ENCODE results near the gene KIF27.
"Not testable (repeated sequence)": the region's sequence is repeated elsewhere in the genome, so short reads cannot be mapped to it uniquely, and the experiment has no call there.

KIF27 gene

DNA sequence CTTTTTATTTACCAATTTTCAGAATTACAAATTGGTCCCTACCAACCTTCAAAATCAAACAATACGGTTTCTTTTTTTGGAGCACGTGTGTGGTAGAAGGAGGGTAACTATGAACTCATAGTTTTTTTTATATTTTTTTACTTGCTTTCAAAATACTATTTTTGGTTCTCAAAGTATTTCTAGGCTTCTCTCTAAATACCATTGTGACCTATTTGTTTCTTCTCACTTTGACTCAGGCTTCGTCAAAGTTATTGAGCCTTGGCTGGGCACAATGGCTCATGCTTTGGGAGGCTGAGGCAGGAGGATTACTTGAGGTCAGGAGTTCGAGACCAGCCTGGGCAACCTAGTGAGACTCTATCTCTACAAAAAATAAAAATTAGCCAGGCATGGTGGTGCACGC is 11.6 kb upstream of the KIF27 start:
- Histone ChIP-seq H3K27me3 (ENCODE audit: control insufficient read depth, insufficient read depth, low read length, poor library complexity, severe bottlenecking) (no peaks in the 10 kb centered on the region), H3K4me1 (ENCODE audit: control insufficient read depth, insufficient read depth, low read length) (peaks cover 7% of the 10 kb centered on the region), H3K9me3 (ENCODE audit: control insufficient read depth, low read length) (no peaks in the 10 kb centered on the region), H3K36me3 (ENCODE audit: control insufficient read depth, insufficient read depth, low read length) (no peaks in the 10 kb centered on the region), H3K27ac (ENCODE audit: insufficient read depth, low read depth, low read length, poor library complexity, severe bottlenecking) (no peak overlapping the region), H3K4me3 (ENCODE audit: insufficient read depth, low read depth, low read length) (no peak overlapping the region)
- WGBS, 2 experiments: 92% methylated on average over 3 of the region's 5 CpGs

- H3K36me3 ChIP-seq (ENCODE audit: control insufficient read depth, insufficient read depth, low read length): no peaks in the 10 kb centered on the region
- 63 to 100% methylated on average over 2 of the region's 2 CpGs for WGBS, 2 experiments
- H3K27me3 ChIP-seq (ENCODE audit: control insufficient read depth, insufficient read depth, low read length, poor library complexity, severe bottlenecking): no peaks in the 10 kb centered on the region
- no peaks in the 10 kb centered on the region for H3K9me3 ChIP-seq (ENCODE audit: control insufficient read depth, low read length)
- peaks cover 7% of the 10 kb centered on the region for H3K4me1 ChIP-seq (ENCODE audit: control insufficient read depth, insufficient read depth, low read length)
- H3K27ac ChIP-seq (ENCODE audit: insufficient read depth, low read depth, low read length, poor library complexity, severe bottlenecking): no peak overlapping the region
- H3K4me3 ChIP-seq (ENCODE audit: insufficient read depth, low read depth, low read length): no peak overlapping the region
These were observed 10.8 kb upstream of the KIF27 start for GRCh38 chr9:83932011-83932410.

DNA sequence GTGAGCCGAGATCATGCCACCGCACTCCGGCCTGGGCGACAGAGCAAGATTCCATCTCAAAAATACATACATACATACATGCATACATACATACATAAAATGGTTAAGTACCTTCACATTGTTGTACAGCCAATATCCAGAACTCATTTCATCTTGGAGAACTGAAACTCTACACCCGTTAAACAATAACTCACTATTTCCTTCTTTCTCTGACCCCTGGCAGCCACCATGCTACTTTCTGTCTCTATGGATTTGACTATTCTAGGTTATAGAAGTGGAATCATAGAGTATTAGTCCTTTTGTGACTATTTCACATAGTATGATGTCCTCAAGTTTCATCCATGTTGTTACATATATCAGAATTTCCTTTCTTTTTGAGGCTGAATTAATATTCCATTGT is 9.6 kb upstream of the KIF27 start:
- Histone ChIP-seq H3K9me3 (ENCODE audit: control insufficient read depth, low read length) (no peaks in the 10 kb centered on the region), H3K27ac (ENCODE audit: insufficient read depth, low read depth, low read length, poor library complexity, severe bottlenecking) (no peak overlapping the region), H3K4me3 (ENCODE audit: insufficient read depth, low read depth, low read length) (no peak overlapping the region), H3K4me1 (ENCODE audit: control insufficient read depth, insufficient read depth, low read length) (peaks cover 7% of the 10 kb centered on the region), H3K36me3 (ENCODE audit: control insufficient read depth, insufficient read depth, low read length) (no peaks in the 10 kb centered on the region), H3K27me3 (ENCODE audit: control insufficient read depth, insufficient read depth, low read length, poor library complexity, severe bottlenecking) (no peaks in the 10 kb centered on the region)
- WGBS, 2 experiments: 94 to 95% methylated on average over 5 of the region's 5 CpGs

DNA sequence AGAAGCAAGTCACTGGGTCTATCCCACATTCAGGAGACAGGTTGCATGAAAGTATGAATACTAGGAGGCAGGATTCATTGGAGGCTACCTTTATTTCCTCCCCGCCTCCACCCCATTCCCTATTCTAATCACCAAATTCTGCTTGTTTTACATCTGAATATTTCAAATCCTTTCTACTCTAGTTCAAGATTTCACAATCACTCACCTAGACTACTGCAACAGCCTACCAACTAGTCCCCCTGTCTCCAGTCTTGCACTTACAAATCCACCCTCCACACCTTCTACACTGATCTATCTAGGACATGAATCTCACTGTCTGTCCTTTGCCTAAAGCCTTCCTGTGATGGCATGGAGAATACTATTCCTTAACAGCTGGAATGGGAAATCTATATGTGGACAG is 6.4 kb upstream of the KIF27 start:
- Histone ChIP-seq H3K9me3 (ENCODE audit: control insufficient read depth, low read length) (no peaks in the 10 kb centered on the region), H3K4me1 (ENCODE audit: control insufficient read depth, insufficient read depth, low read length) (no peaks in the 10 kb centered on the region), H3K4me3 (ENCODE audit: insufficient read depth, low read depth, low read length) (no peak overlapping the region), H3K27me3 (ENCODE audit: control insufficient read depth, insufficient read depth, low read length, poor library complexity, severe bottlenecking) (no peaks in the 10 kb centered on the region), H3K36me3 (ENCODE audit: control insufficient read depth, insufficient read depth, low read length) (no peaks in the 10 kb centered on the region), H3K27ac (ENCODE audit: insufficient read depth, low read depth, low read length, poor library complexity, severe bottlenecking) (no peak overlapping the region)
- 91 to 94% methylated on average over 1 of the region's 1 CpG for WGBS, 2 experiments

GRCh38 chr9:83920469-83920926 is 734 bp downstream of the KIF27 start:
- Histone ChIP-seq H3K36me3 (ENCODE audit: control insufficient read depth, insufficient read depth, low read length) (no peaks in the 10 kb centered on the region), H3K27me3 (ENCODE audit: control insufficient read depth, insufficient read depth, low read length, poor library complexity, severe bottlenecking) (no peaks in the 10 kb centered on the region), H3K4me3 (ENCODE audit: insufficient read depth, low read depth, low read length) (peak overlapping the region; percentile 59), H3K27ac (ENCODE audit: insufficient read depth, low read depth, low read length, poor library complexity, severe bottlenecking) (peak overlapping the region; percentile 98), H3K4me1 (ENCODE audit: control insufficient read depth, insufficient read depth, low read length) (peaks cover 4% of the 10 kb centered on the region), H3K9me3 (ENCODE audit: control insufficient read depth, low read length) (no peaks in the 10 kb centered on the region)
- WGBS, 2 experiments: 1 to 4% methylated on average over 16 of the region's 16 CpGs

- H3K27ac ChIP-seq (ENCODE audit: insufficient read depth, low read depth, low read length, poor library complexity, severe bottlenecking): no peak overlapping the region
These were observed 2.1 kb downstream of the KIF27 start for GRCh38 chr9:83919111-83919510.

GRCh38 chr9:83912194-83912593 is 9.0 kb downstream of the KIF27 start:
- H3K27ac ChIP-seq (ENCODE audit: insufficient read depth, low read depth, low read length, poor library complexity, severe bottlenecking); H3K4me3 ChIP-seq (ENCODE audit: insufficient read depth, low read depth, low read length); H3K4me1 ChIP-seq (ENCODE audit: control insufficient read depth, insufficient read depth, low read length); H3K36me3 ChIP-seq (ENCODE audit: control insufficient read depth, insufficient read depth, low read length); H3K9me3 ChIP-seq (ENCODE audit: control insufficient read depth, low read length); H3K27me3 ChIP-seq (ENCODE audit: control insufficient read depth, insufficient read depth, low read length, poor library complexity, severe bottlenecking): not testable (repeated sequence)
- WGBS, 2 experiments: 36 to 46% methylated on average over 2 of the region's 3 CpGs

More at GRCh38 chr9:83919111-83919510, 2.1 kb downstream of the KIF27 start:
- no peak overlapping the region for H3K4me3 ChIP-seq (ENCODE audit: insufficient read depth, low read depth, low read length)
- no peaks in the 10 kb centered on the region for H3K36me3 ChIP-seq (ENCODE audit: control insufficient read depth, insufficient read depth, low read length)
- no peaks in the 10 kb centered on the region for H3K9me3 ChIP-seq (ENCODE audit: control insufficient read depth, low read length)
- H3K27me3 ChIP-seq (ENCODE audit: control insufficient read depth, insufficient read depth, low read length, poor library complexity, severe bottlenecking): no peaks in the 10 kb centered on the region
- H3K4me1 ChIP-seq (ENCODE audit: control insufficient read depth, insufficient read depth, low read length): peaks cover 4% of the 10 kb centered on the region
- WGBS, 2 experiments: 80% methylated on average over 1 of the region's 1 CpG; no CpG with 5 or more reads in 1 of the 2 experiments

DNA sequence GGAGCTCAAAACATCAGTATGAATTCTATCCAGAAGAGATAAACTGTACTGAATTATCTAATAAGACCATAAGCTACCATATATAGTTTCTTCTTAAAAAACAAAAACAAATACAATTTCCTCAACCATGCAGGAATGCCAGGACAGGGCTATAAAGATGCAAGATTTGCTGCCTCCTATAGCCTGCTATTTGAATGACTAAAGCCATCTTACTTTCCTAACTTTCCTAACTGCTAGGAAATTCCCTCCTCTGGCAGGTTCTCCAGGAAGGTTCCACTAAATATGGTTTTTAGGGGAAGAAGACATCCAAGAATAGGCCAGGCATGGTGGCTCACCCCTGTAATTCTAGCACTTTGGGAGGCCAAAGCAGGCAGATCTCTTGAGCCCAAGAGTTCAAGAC is 15.1 kb downstream of the KIF27 start:
- no peaks in the 10 kb centered on the region for H3K4me1 ChIP-seq (ENCODE audit: control insufficient read depth, insufficient read depth, low read length)
- H3K27ac ChIP-seq (ENCODE audit: insufficient read depth, low read depth, low read length, poor library complexity, severe bottlenecking): no peak overlapping the region
- H3K27me3 ChIP-seq (ENCODE audit: control insufficient read depth, insufficient read depth, low read length, poor library complexity, severe bottlenecking): no peaks in the 10 kb centered on the region
- H3K36me3 ChIP-seq (ENCODE audit: control insufficient read depth, insufficient read depth, low read length): no peaks in the 10 kb centered on the region
- H3K9me3 ChIP-seq (ENCODE audit: control insufficient read depth, low read length): no peaks in the 10 kb centered on the region
- H3K4me3 ChIP-seq (ENCODE audit: insufficient read depth, low read depth, low read length): no peak overlapping the region

GRCh38 chr9:83900615-83901014 is 20.6 kb downstream of the KIF27 start:
- not testable (repeated sequence) for H3K9me3 ChIP-seq (ENCODE audit: control insufficient read depth, low read length); H3K27ac ChIP-seq (ENCODE audit: insufficient read depth, low read depth, low read length, poor library complexity, severe bottlenecking); H3K36me3 ChIP-seq (ENCODE audit: control insufficient read depth, insufficient read depth, low read length); H3K4me1 ChIP-seq (ENCODE audit: control insufficient read depth, insufficient read depth, low read length); H3K27me3 ChIP-seq (ENCODE audit: control insufficient read depth, insufficient read depth, low read length, poor library complexity, severe bottlenecking); H3K4me3 ChIP-seq (ENCODE audit: insufficient read depth, low read depth, low read length)
- WGBS, 2 experiments: 83% methylated on average over 2 of the region's 5 CpGs; no CpG with 5 or more reads in 1 of the 2 experiments

- H3K27me3 ChIP-seq (ENCODE audit: control insufficient read depth, insufficient read depth, low read length, poor library complexity, severe bottlenecking); H3K27ac ChIP-seq (ENCODE audit: insufficient read depth, low read depth, low read length, poor library complexity, severe bottlenecking); H3K4me3 ChIP-seq (ENCODE audit: insufficient read depth, low read depth, low read length); H3K36me3 ChIP-seq (ENCODE audit: control insufficient read depth, insufficient read depth, low read length); H3K9me3 ChIP-seq (ENCODE audit: control insufficient read depth, low read length); H3K4me1 ChIP-seq (ENCODE audit: control insufficient read depth, insufficient read depth, low read length): not testable (repeated sequence)
- 86 to 92% methylated on average over 2 of the region's 2 CpGs for WGBS, 2 experiments
These were observed 26.9 kb downstream of the KIF27 start for GRCh38 chr9:83894301-83894700.

- 94 to 98% methylated on average over 2 of the region's 2 CpGs for whole genome bisulfite sequencing, 2 experiments
- not testable (repeated sequence) for H3K27me3 ChIP-seq (ENCODE audit: control insufficient read depth, insufficient read depth, low read length, poor library complexity, severe bottlenecking)
These were observed 34.7 kb downstream of the KIF27 start for GRCh38 chr9:83886498-83886897.

More at GRCh38 chr9:83886498-83886897, 34.7 kb downstream of the KIF27 start:
- H3K4me3 ChIP-seq (ENCODE audit: insufficient read depth, low read depth, low read length); H3K27ac ChIP-seq (ENCODE audit: insufficient read depth, low read depth, low read length, poor library complexity, severe bottlenecking); H3K36me3 ChIP-seq (ENCODE audit: control insufficient read depth, insufficient read depth, low read length); H3K9me3 ChIP-seq (ENCODE audit: control insufficient read depth, low read length); H3K4me1 ChIP-seq (ENCODE audit: control insufficient read depth, insufficient read depth, low read length): not testable (repeated sequence)

Data from ectodermal cell (in vitro differentiated cells).